HepG2 (cell line): ENCODE data around the gene CDC20. TPM values are rescaled to one million over a fixed set of nuclear protein-coding genes. Genes with fewer than 3 reads are reported as not detected.
A peak's percentile ranks its signal among the peaks of the same experiment; 100 is the strongest.

Source experiments
- AGO2 ChIP-seq: fragments of 200-400 bp; formaldehyde crosslinking; optimal IDR thresholded peaks from 2 replicates; pipeline ENCODE3; 2017; ENCODE audit warnings: mild to moderate bottlenecking, low read depth, low read length, moderate library complexity
- FOXK1 ChIP-seq: sonication (generic); formaldehyde crosslinking; IDR thresholded peaks from 2 replicates; pipeline ENCODE4 v1.4.0; 2020; ENCODE audit warnings: low read depth, missing genetic modification reagents, borderline replicate concordance
- IKZF1 ChIP-seq: fragments of 450-650 bp; IDR thresholded peaks from 2 replicates; pipeline ENCODE4 v1.7.1; 2016
- IRX3 ChIP-seq: sonication (generic); formaldehyde crosslinking; IDR thresholded peaks from 2 replicates; pipeline ENCODE4 v1.8.1; 2023; ENCODE audit warnings: mild to moderate bottlenecking, low read depth, missing genetic modification reagents, borderline replicate concordance
- KMT2A ChIP-seq: sonication (generic); formaldehyde crosslinking; IDR thresholded peaks from 2 replicates; pipeline ENCODE4 v1.4.0; 2020; ENCODE audit warnings: missing genetic modification reagents
- NRL ChIP-seq: sonication (generic); formaldehyde crosslinking; IDR thresholded peaks from 2 replicates; pipeline ENCODE4 v1.5.0; 2020; ENCODE audit warnings: missing genetic modification reagents, mild to moderate bottlenecking, moderate library complexity, borderline replicate concordance
- TGIF2 ChIP-seq: IDR thresholded peaks from 2 replicates; pipeline ENCODE4 v1.6.1; 2016; ENCODE audit warnings: control low read depth, missing compliant biosample characterization
- U2AF1 ChIP-seq: fragments of 200-400 bp; formaldehyde crosslinking; optimal IDR thresholded peaks from 2 replicates; pipeline ENCODE3; 2017; ENCODE audit warnings: mild to moderate bottlenecking, low read depth, low read length
- ZBTB20 ChIP-seq: sonication (generic); formaldehyde crosslinking; IDR thresholded peaks from 2 replicates; pipeline ENCODE4 v1.8.1; 2023; ENCODE audit warnings: missing genetic modification reagents, low read depth, mild to moderate bottlenecking, borderline replicate concordance
- ZBTB7A ChIP-seq: sonication (generic); formaldehyde crosslinking; IDR thresholded peaks from 2 replicates; pipeline ENCODE4 v1.8.0; 2022; ENCODE audit warnings: mild to moderate bottlenecking, missing genetic modification reagents
- ZFP41 ChIP-seq: sonication (generic); formaldehyde crosslinking; IDR thresholded peaks from 2 replicates; pipeline ENCODE4 v1.4.0; 2020; ENCODE audit warnings: mild to moderate bottlenecking, missing genetic modification reagents, borderline replicate concordance
- ZNF367 ChIP-seq: sonication (generic); formaldehyde crosslinking; IDR thresholded peaks from 2 replicates; pipeline ENCODE4 v1.4.0; 2020; ENCODE audit warnings: missing genetic modification reagents, borderline replicate concordance
- ZNF451 ChIP-seq: sonication (generic); formaldehyde crosslinking; IDR thresholded peaks from 2 replicates; pipeline ENCODE4 v1.5.0; 2020; ENCODE audit warnings: mild to moderate bottlenecking, missing genetic modification reagents
- ZNF605 ChIP-seq: sonication (generic); formaldehyde crosslinking; IDR thresholded peaks from 2 replicates; pipeline ENCODE4 v1.8.0; 2022; ENCODE audit warnings: mild to moderate bottlenecking, missing genetic modification reagents
- ZNF788 ChIP-seq: sonication (generic); formaldehyde crosslinking; IDR thresholded peaks from 2 replicates; pipeline ENCODE4 v1.5.0; 2020; ENCODE audit warnings: mild to moderate bottlenecking, missing genetic modification reagents, borderline replicate concordance
- polyA plus RNA-seq, 8 experiments: library from polyadenylated mRNA; depleted of rRNA in 3 of 8; stranded (reverse) in 7 of 8; unstranded in 1 of 8; fragments of >200 nt; fragmentation: Illumina TruSeq in 4 of 8; extraction: Trizol in 4 of 8; gene quantifications; 2 replicates each; pipeline versions ENCODE4 v1.2.1 to v1.2.3, GENCODE V29; 2011 to 2016; ENCODE audit warnings: low read depth in 4 of 8, missing spikeins in 1 of 8, mixed read lengths in 1 of 8; ENCODE audit not compliant: insufficient read depth in 1 of 8
- total RNA-seq, 5 experiments: library from RNA; depleted of rRNA; stranded (reverse); fragments of >200 nt; fragmentation: Illumina TruSeq; extraction: Trizol; gene quantifications; 2 replicates each; pipeline ENCODE4 v1.2.3, GENCODE V29; 2016; ENCODE audit warnings: low read depth in 1 of 5
- TF ChIP-seq, protein P1 (sequence below): sonication (generic); formaldehyde crosslinking; IDR thresholded peaks from 2 replicates; pipeline ENCODE4 v1.4.0; 2020; ENCODE audit warnings: missing genetic modification reagents, low read depth, mild to moderate bottlenecking, borderline replicate concordance
- TF ChIP-seq, protein P2 (sequence below): sonication (generic); formaldehyde crosslinking; IDR thresholded peaks from 2 replicates; pipeline ENCODE4 v1.5.1; 2020; ENCODE audit warnings: mild to moderate bottlenecking, missing genetic modification reagents, moderate library complexity
- TF ChIP-seq, protein P3 (sequence below): sonication (generic); formaldehyde crosslinking; IDR thresholded peaks from 2 replicates; pipeline ENCODE4 v1.4.0; 2020; ENCODE audit warnings: mild to moderate bottlenecking, missing genetic modification reagents

CDC20 gene
- total and polyA plus RNA-seq, 2 of the 13 experiments (the other 11 are each of a cell fraction or from before 2014, with no cell fraction given), result 57.9 to 90.0 TPM

DNA sequence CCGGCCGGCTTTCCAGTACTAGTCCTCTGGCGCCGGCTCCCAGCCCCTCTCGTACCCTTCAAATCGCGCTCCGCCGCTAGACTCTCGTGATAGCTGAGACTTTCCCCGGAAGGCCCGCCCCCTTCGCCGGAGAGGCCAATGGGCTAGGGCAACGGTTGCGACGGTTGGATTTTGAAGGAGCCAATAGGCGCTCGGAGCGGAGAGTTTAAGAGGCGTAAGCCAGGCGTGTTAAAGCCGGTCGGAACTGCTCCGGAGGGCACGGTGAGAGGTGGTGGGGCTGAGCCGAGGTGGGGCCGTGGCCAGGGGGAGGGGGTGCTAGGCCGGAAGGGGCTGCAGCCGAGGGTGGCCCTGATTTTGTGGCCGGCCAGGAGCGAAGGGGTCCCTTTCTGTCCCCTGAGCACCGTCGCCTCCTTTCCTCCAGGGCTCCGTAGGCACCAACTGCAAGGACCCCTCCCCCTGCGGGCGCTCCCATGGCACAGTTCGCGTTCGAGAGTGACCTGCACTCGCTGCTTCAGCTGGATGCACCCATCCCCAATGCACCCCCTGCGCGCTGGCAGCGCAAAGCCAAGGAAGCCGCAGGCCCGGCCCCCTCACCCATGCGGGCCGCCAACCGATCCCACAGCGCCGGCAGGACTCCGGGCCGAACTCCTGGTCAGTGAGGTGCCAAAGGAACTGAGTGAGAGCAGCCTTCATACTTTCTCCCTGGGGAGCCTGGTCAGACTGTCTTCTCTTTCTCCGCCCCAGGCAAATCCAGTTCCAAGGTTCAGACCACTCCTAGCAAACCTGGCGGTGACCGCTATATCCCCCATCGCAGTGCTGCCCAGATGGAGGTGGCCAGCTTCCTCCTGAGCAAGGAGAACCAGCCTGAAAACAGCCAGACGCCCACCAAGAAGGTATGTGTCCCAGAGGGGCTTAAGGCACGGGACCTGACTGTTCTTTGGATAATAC lies at the start of gene CDC20 (continued):
- no peak for TF ChIP-seq ZBTB20 (CRISPR knock-in tag)
- peak; percentile 45; the same call in 1 of the 2 replicates for TF ChIP-seq ZNF788 (CRISPR knock-in tag)
- TF ChIP-seq, protein P1, sequence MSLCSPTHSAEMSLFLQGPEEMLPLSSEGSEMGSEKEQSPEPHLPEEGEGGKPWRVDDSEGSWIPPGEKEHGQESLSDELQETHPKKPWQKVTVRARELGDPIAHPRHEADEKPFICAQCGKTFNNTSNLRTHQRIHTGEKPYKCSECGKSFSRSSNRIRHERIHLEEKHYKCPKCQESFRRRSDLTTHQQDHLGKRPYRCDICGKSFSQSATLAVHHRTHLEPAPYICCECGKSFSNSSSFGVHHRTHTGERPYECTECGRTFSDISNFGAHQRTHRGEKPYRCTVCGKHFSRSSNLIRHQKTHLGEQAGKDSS, result 0 out of 2 replicates have a peak, but pooled peaks have one; percentile 3
- TF ChIP-seq ZNF367 (CRISPR knock-in tag), result 0 out of 2 replicates have a peak, but pooled peaks have one; percentile 42
- TF ChIP-seq U2AF1, result peak; percentile 27
- TF ChIP-seq KMT2A, result peak; percentile 47; the same call in 1 of the 2 replicates
- peak; percentile 52; the same call in 1 of the 2 replicates for TF ChIP-seq FOXK1 (CRISPR knock-in tag)
- 0 out of 2 replicates have a peak, but pooled peaks have one; percentile 29 for TF ChIP-seq ZNF451 (CRISPR knock-in tag)
- peak; percentile 26; the same call in 1 of the 2 replicates for TF ChIP-seq ZNF605 (CRISPR knock-in tag)
- no peak for TF ChIP-seq IKZF1
- TF ChIP-seq AGO2, result peak; percentile 65
- TF ChIP-seq, protein P2, sequence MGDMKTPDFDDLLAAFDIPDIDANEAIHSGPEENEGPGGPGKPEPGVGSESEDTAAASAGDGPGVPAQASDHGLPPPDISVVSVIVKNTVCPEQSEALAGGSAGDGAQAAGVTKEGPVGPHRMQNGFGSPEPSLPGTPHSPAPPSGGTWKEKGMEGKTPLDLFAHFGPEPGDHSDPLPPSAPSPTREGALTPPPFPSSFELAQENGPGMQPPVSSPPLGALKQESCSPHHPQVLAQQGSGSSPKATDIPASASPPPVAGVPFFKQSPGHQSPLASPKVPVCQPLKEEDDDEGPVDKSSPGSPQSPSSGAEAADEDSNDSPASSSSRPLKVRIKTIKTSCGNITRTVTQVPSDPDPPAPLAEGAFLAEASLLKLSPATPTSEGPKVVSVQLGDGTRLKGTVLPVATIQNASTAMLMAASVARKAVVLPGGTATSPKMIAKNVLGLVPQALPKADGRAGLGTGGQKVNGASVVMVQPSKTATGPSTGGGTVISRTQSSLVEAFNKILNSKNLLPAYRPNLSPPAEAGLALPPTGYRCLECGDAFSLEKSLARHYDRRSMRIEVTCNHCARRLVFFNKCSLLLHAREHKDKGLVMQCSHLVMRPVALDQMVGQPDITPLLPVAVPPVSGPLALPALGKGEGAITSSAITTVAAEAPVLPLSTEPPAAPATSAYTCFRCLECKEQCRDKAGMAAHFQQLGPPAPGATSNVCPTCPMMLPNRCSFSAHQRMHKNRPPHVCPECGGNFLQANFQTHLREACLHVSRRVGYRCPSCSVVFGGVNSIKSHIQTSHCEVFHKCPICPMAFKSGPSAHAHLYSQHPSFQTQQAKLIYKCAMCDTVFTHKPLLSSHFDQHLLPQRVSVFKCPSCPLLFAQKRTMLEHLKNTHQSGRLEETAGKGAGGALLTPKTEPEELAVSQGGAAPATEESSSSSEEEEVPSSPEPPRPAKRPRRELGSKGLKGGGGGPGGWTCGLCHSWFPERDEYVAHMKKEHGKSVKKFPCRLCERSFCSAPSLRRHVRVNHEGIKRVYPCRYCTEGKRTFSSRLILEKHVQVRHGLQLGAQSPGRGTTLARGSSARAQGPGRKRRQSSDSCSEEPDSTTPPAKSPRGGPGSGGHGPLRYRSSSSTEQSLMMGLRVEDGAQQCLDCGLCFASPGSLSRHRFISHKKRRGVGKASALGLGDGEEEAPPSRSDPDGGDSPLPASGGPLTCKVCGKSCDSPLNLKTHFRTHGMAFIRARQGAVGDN (CRISPR knock-in tag), result peak; percentile 70
- TF ChIP-seq, protein P3, sequence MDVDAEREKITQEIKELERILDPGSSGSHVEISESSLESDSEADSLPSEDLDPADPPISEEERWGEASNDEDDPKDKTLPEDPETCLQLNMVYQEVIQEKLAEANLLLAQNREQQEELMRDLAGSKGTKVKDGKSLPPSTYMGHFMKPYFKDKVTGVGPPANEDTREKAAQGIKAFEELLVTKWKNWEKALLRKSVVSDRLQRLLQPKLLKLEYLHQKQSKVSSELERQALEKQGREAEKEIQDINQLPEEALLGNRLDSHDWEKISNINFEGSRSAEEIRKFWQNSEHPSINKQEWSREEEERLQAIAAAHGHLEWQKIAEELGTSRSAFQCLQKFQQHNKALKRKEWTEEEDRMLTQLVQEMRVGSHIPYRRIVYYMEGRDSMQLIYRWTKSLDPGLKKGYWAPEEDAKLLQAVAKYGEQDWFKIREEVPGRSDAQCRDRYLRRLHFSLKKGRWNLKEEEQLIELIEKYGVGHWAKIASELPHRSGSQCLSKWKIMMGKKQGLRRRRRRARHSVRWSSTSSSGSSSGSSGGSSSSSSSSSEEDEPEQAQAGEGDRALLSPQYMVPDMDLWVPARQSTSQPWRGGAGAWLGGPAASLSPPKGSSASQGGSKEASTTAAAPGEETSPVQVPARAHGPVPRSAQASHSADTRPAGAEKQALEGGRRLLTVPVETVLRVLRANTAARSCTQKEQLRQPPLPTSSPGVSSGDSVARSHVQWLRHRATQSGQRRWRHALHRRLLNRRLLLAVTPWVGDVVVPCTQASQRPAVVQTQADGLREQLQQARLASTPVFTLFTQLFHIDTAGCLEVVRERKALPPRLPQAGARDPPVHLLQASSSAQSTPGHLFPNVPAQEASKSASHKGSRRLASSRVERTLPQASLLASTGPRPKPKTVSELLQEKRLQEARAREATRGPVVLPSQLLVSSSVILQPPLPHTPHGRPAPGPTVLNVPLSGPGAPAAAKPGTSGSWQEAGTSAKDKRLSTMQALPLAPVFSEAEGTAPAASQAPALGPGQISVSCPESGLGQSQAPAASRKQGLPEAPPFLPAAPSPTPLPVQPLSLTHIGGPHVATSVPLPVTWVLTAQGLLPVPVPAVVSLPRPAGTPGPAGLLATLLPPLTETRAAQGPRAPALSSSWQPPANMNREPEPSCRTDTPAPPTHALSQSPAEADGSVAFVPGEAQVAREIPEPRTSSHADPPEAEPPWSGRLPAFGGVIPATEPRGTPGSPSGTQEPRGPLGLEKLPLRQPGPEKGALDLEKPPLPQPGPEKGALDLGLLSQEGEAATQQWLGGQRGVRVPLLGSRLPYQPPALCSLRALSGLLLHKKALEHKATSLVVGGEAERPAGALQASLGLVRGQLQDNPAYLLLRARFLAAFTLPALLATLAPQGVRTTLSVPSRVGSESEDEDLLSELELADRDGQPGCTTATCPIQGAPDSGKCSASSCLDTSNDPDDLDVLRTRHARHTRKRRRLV, result peak; percentile 52; the same call in 1 of the 2 replicates
- 0 out of 2 replicates have a peak, but pooled peaks have one; percentile 16 for TF ChIP-seq ZFP41 (CRISPR knock-in tag)
- TF ChIP-seq TGIF2 (CRISPR knock-in tag), result peak; percentile 88
- TF ChIP-seq IRX3 (CRISPR knock-in tag), result peak; percentile 68; the same call in 1 of the 2 replicates
- peak; percentile 48; the same call in 1 of the 2 replicates for TF ChIP-seq NRL (CRISPR knock-in tag)
- TF ChIP-seq ZBTB7A (CRISPR knock-in tag), result no peak
